ENCODE measurements around the gene TBC1D20.
"Not testable (repeated sequence)": the region's sequence is repeated elsewhere in the genome, so short reads cannot be mapped to it uniquely, and the experiment has no call there.

TBC1D20 gene

DNA sequence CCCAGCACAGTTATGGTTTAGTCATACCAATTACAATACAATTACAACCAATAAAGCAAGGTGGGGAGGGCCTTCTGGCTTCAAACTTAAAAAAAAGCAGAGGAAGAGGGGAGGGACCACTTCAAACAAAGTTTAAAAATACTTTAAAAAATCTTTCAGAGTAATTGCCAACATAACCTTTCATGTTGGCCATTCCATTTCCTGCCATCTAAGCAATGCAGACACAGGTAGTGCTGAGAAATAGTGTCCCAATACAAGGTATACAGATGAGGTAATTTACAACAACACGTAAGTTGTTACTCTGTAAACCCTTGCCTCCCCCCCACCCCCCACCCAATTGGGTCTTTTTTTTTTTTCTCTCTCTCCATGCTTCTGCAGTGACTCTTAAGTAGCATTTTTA lies 18.8 kb upstream of the TBC1D20 start:
- TF ChIP-seq, protein P1, sequence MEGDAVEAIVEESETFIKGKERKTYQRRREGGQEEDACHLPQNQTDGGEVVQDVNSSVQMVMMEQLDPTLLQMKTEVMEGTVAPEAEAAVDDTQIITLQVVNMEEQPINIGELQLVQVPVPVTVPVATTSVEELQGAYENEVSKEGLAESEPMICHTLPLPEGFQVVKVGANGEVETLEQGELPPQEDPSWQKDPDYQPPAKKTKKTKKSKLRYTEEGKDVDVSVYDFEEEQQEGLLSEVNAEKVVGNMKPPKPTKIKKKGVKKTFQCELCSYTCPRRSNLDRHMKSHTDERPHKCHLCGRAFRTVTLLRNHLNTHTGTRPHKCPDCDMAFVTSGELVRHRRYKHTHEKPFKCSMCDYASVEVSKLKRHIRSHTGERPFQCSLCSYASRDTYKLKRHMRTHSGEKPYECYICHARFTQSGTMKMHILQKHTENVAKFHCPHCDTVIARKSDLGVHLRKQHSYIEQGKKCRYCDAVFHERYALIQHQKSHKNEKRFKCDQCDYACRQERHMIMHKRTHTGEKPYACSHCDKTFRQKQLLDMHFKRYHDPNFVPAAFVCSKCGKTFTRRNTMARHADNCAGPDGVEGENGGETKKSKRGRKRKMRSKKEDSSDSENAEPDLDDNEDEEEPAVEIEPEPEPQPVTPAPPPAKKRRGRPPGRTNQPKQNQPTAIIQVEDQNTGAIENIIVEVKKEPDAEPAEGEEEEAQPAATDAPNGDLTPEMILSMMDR (conservative IDR thresholded peaks at IDR 0.05; ENCODE audit: low read depth, low read length) = no peak
- no peak overlapping the region for H3K4me3 ChIP-seq (ENCODE audit: low read depth, low read length)
- no peak for DNase-seq (ENCODE audit: low read depth)

DNA sequence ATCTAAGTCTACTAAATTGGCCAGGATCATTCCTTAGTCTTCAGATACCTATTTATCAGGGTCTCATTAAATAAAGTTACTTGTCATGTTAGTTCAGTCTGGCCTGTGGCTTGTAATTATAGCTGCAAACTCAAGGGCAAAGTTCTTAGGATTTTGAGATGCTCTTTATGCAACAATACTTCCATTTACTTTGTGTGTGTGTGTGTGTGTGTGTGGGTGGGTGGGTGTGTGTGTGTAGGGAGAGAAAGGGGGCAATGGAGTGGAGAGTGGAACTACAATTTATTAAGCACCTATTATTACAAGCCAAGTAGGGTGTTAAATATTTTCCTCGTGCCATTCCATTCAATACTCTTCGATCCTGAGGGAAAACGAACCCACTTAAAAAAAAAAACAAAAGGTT lies 17.7 kb upstream of the TBC1D20 start:
- DNase-seq (ENCODE audit: low read depth) = no peak
- TF ChIP-seq, protein P1 (conservative IDR thresholded peaks at IDR 0.05; ENCODE audit: low read depth, low read length) = no peak
- no peak overlapping the region for H3K4me3 ChIP-seq (ENCODE audit: low read depth, low read length)

DNA sequence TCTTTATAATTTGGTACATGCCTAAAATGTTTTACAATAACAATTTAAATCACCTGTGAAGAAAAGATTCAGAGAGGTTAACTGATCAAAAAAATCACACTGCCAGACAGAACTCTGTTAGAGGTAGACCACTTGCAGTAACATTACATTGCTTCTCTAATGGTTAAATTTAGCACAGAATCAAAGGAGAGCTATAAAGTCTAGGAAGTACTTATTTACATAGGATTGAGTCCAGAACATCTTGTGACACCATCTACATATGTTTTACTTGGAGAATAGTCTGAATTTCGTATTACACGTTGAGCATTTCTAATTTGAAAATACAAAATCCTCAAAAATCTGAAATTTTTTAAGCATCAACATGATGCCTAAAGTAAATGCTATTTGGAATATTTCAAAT lies 17.2 kb upstream of the TBC1D20 start:
- DNase-seq (ENCODE audit: low read depth) = peak; percentile 64
- no peak overlapping the region for H3K4me3 ChIP-seq (ENCODE audit: low read depth, low read length)
- TF ChIP-seq, protein P1 (conservative IDR thresholded peaks at IDR 0.05; ENCODE audit: low read depth, low read length) = no peak

GRCh38 chr20:478949-479429 lies 16.7 kb upstream of the TBC1D20 start:
- DNase-seq (ENCODE audit: low read depth) = peak; percentile 84
- TF ChIP-seq, protein P1 (conservative IDR thresholded peaks at IDR 0.05; ENCODE audit: low read depth, low read length) = peak; percentile 55
- H3K4me3 ChIP-seq (ENCODE audit: low read depth, low read length) = no peak overlapping the region

DNA sequence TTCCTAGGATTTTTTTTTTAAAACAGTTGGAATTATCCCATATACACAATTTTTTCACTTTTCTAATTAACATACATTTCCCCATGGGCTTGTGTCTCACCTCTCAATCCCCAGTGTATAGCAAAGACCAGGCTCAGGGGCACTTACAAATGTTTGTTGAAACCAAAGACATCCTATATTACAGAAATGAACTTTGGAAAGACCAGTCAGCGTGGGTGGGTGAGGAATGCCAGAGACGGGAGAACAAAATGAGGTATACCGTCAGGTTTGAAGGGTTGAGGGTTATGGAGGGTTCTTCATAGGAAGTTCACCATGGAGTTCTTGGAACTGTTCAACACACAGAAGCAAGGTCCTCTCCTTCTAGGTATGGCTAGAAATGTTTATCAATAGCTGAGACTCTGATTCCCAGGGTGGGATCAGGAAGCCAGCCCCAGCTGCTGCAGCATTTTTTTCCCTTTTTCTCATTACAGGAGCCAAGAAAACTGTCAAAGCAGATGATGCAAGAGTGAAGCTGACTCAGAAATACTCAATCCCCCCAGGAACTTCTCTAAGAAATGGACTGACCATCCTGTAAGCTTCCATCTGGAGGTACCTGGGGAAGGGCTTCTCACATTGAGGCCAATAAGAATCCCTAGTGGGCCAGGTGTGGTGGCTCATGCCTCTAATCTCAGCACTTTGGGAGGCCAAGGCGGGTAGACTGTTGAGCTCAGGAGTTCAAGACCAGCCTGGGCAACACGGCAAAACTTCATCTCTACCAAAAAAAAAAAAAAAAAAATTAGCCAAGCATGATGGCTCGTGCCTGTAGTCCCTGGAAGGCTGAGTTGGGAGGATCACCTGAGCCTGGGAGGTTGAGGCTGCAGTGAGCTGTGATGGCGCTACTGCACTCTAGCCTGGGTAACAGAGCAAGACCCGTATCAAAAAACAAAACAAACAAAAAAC lies 15.9 kb upstream of the TBC1D20 start:
- peak; percentile 90 for DNase-seq (ENCODE audit: low read depth)
- TF ChIP-seq, protein P1 (conservative IDR thresholded peaks at IDR 0.05; ENCODE audit: low read depth, low read length) = no peak
- H3K4me3 ChIP-seq (ENCODE audit: low read depth, low read length) = no peak overlapping the region

DNA sequence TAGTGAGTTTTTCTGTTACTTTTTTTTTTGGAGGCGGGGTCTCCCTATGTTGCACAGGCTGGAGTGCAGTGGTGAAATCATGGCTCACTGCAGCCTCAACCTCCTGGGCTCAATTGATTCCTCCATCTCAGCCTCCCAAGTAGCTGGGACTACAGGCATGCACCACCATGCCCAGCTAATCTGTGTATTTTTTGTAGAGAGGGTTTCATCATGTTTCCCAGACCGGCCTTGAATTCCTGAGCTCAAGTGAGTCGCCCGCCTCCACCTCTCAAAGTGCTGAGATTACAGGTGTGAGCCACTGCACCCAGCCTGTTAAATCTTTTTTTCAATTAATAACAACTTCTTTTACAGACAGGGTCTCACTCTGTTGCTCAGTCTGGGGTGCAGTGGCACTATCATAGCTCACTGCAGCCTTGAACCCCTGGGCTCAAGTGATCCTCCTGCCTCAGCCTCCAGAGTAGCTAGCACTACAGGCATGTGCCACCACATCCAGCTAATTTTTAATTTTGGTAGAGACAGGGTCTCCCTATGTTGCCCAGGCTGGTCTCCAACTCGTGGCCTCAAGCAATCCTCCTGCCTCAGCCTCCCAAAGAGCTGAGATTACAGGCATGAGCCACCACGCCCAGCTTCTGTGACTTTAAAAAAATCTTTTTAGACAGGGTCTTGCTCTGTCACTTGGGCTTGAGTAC lies 14.4 kb upstream of the TBC1D20 start:
- H3K4me3 ChIP-seq (ENCODE audit: low read depth, low read length); DNase-seq (ENCODE audit: low read depth): not testable (repeated sequence)

All from choroid plexus epithelial cell (primary cell).